ENCODE data around the gene PLOD1.

PLOD1 gene

GRCh38 chr1:11979028-11979850 is 44.7 kb downstream of the PLOD1 start:
- DNase-seq (ENCODE audit: low read depth in 2 of 2) = no peak

DNA sequence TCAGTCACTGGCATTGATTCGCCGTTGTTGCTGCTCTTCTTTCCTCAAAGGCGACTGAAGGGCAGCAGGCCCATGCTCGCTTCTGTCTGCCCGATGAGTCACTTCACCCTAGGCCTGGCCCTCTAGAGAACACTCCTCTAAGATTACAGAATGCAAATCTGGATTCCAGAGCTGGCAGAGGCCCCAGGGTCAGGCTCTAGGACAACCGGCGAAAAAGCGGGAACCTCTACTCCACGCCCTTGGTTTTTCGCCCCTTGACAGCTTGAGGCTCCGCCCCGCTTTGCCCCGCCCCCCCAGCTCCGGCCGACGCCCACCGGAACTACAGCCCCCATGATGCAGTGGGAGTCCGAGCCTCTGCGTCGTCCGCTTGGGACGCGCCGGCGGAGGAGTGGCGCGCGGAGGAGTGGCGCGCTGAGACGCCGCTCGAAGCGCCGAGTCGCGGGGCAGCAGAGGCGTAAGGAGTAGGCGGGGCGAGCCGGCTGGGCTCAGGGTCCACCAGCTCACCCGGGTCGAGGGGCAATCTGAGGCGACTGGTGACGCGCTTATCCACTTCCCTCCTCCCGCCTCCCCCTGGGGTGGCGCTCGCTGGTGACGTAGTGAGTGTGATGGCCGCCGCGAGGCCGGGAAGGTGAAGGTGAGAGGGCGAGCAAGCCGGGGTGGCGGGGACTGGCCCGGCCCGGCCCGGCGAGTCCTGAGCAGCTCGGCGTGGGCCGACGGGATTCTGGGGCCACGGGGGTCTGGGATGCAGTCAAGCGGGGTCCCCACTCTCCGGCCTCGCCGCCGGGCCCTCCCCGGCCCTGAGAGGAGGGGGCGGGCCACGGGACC is 45.5 kb downstream of the PLOD1 start, which contains the start of gene MFN2:
MFN2 (plus strand) TSS at position 594 of the 825 bp plus-strand sequence. CDS start 8,725 bp downstream, outside the sequence.
- peak; percentile 85 to 87 for DNase-seq (ENCODE audit: low read depth in 2 of 2)

GRCh38 chr1:11980676-11980972 is 46.1 kb downstream of the PLOD1 start:
- DNase-seq (ENCODE audit: low read depth in 2 of 2) = peak in 1 of 2 donors; percentile 2

DNA sequence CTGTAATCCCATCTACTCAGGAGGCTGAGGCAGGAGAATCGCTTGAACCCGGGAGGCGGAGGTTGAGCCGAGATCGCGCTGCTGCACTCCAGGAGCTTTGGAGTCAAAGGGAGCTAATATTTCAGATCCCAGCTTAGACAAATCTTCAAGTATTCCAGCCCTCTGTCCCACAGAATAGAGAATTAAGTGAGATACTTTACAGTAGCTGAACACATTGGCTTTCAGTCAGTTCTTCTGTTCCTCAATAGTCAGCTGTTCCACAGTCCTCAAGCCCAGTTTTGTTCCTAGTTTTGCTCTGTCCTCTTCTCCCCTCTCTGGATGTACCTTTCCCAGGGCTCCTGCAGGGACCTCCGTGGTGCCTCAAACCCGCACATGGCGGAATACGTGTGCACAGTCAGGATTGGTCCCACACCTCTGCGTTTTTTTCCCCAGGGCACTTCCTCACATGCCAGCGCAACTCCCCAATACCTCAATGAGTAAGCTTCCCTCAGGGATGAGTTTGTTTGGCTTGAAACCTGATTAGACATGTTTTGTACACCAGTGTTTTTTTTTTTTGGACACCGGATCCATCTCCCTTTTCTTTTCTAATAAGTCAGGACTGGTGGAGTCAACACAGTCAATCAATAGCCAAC is 47.0 kb downstream of the PLOD1 start:
- DNase-seq (ENCODE audit: low read depth in 2 of 2) = no peak

DNA sequence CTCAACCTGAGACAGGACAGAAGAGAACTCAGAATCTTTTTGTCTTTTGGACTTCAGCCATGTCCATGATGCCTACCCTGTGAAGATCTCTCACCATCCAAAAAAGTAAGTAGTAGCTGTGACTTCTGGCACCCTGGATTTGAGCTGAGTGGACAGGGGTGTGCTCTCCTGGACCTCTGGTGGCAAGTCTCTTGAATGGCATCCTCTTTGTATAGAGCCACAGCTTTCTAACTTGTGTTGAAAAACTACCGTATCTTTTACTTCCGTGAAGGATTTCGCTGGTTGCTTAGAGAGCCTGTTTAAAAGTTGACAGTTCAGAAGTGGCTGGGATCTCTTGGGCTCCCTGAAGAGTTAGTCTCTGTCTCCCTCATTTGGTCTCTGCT is 47.5 kb downstream of the PLOD1 start:
- DNase-seq (ENCODE audit: low read depth in 2 of 2) = no peak

DNA sequence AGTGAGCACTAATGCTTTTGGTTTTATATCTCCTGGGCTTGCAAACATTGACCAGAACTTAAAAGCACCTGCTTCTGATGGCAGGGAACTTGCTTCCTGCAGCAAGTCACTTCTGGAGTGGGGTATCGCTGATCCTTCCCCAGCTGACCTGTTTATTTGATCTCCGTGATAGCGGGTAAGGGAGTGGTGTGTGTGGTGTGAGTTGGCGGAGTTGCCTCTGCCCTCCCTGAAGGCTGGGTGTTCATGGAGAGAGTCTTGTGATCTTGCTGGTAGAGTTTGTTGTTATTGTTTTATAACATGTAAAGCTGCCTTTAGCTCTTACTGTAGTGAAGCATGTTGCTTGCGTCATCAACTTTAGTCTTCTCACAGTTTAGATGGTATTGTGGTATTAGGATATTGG is 49.6 kb downstream of the PLOD1 start:
- no peak for DNase-seq (ENCODE audit: low read depth in 2 of 2)

DNA sequence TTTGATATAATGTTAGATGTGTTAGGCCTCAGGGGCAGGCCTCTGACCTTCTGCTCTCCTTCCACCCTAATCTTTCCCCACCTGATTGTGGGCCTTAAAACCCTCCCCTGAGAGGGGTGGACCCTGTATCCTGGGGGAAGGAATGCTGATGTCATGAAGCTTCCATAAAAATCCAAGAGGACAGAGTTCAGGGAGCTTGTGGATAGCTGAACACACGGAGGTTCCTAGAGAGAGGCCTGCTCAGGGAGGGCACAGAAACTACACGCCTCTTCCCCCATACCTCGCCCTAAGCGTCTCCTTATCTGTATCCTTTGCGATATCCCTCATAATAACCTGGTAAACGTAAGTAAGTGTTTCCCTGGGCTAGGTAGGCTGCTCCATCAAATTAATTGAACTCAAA is 50.1 kb downstream of the PLOD1 start:
- no peak for DNase-seq (ENCODE audit: low read depth in 2 of 2)

DNA sequence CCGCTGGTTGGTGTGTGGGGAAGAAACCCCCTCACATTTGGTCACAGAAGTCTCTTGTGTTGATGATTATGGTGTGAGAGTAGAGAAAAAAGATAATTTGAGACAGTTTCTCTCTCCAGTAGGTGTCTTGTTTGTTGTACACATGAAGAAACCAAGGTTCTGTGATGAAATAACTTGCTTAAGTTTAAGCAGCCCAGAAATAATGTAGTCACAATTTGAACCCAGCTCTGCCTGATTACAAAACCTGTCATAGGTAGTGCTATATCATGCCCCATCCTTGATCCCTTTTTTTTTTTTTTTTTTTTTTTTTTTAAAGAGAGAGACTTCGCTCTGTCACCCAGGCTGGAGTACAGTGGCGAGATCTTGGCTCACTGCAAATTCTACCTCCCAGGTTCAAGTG is 50.7 kb downstream of the PLOD1 start:
- no peak for DNase-seq (ENCODE audit: low read depth in 2 of 2)

- no peak for DNase-seq (ENCODE audit: low read depth in 2 of 2)
Observed at GRCh38 chr1:11985851-11986250, 51.3 kb downstream of the PLOD1 start.

DNA sequence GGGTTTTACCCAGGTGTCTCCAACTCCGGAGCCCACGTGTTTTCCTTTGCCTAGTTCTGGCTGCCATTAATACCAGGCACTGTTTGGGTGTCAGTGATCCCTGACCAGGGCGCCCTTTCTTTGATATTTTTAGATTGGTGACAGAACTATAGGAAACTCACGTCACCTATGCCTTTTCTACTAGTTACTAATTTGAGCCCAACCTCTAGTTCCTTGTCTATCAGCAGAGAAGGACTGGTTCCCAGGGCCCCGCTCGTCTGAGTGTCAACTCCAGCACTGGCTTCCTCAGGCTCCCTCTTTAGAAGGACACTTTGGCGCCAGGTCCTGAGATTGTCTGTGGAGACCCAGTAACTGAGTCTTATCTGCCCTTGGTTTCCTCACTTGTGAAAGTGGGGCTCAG is 55.2 kb downstream of the PLOD1 start:
- DNase-seq (ENCODE audit: low read depth in 2 of 2) = no peak

DNA sequence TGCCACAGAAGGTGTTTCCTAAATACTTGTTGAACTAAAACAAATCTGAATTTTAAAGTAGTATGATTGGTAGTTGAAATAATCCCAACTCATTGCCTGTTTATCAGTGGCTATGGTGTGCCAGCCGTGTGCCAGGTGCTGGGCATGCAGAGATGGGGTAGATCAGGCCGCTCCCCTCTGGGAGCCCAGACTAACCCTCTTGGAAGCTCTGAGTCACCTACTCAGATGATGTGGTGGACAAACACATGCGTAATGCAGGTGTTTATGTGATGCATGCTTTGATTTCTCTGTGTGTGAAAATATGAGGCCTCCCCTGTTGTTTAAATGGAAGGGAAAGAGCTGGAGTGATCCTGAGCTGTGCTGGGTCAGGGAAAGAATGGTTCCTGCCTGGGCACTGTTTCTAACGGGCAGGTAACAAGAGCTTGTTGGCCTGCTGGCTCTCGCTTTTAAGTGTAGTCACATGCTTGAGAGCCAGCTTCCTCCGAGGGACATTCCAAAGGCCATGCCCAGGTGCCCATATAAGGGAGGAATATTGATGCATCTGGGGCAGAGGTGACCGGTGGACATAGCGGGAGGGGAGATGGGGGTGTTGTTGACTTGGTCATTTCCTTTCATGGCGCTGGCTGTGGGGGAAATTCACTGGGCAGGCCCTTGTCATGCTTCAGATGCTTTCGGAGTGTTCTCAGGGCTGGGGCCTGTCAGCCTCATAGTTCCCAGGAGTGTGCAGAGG is 56.0 kb downstream of the PLOD1 start:
- DNase-seq (ENCODE audit: low read depth in 2 of 2) = no peak

GRCh38 chr1:11991969-11992676 is 57.6 kb downstream of the PLOD1 start:
- no peak for DNase-seq (ENCODE audit: low read depth in 2 of 2)

DNA sequence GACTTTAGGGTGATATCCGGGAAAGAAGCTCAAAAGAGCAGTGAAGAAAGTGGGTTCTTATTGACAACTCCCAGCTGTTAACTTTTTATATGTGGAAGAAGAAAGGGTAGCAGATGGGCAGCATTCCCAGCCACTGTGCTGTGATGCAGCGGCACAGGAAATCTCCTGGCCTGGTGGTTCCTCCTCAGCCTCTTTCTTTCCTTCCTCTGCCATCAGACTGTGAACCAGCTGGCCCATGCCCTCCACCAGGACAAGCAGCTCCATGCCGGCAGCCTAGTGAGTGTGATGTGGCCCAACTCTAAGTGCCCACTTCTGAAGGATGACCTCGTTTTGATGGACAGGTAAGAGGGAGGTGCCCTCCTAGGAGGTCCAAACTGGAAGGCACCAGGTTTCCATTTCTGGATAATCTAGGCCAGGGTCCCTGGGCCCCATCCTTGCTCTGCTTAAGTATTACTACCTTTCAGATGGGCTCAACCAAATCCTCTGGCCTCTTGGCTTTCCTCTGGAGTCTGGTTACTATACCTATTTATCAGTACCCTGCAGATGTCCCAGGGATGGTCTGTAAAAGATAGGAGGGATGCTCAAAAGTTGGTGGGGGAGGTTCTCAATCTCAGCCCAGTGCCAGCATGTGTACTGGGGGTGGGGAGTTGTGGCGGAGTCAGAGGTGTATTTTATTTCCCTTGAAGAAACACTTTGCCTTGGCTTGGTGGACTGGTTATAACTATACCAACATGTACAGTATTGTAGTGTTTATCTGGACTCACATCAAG is 62.7 kb downstream of the PLOD1 start:
- DNase-seq (ENCODE audit: low read depth in 2 of 2) = no peak

GRCh38 chr1:11998636-11999035 is 64.1 kb downstream of the PLOD1 start:
- DNase-seq (ENCODE audit: low read depth in 2 of 2) = no peak

DNA sequence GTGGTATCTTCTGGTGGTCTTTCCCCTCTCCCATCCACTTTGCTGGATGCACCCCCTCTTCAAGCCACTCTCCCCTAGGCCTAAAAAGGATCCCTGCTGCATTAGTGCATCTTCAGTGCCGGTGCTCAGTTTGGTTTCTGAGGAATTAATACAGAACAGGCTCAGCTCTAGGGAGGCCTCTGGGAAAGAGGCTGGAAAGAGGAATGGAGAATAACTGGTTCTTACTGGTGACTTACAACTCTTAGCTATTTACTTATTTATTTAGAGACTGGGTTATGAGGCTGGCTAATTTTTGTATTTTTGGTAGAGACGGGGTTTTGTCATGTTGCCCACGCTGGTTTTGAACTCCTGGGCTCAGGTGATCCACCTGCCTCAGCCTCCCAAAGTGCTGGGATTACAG is 64.7 kb downstream of the PLOD1 start:
- no peak for DNase-seq (ENCODE audit: low read depth in 2 of 2)

GRCh38 chr1:12001249-12001917 is 66.9 kb downstream of the PLOD1 start:
- DNase-seq (ENCODE audit: low read depth in 2 of 2) = peak in 1 of 2 donors; percentile 10

DNA sequence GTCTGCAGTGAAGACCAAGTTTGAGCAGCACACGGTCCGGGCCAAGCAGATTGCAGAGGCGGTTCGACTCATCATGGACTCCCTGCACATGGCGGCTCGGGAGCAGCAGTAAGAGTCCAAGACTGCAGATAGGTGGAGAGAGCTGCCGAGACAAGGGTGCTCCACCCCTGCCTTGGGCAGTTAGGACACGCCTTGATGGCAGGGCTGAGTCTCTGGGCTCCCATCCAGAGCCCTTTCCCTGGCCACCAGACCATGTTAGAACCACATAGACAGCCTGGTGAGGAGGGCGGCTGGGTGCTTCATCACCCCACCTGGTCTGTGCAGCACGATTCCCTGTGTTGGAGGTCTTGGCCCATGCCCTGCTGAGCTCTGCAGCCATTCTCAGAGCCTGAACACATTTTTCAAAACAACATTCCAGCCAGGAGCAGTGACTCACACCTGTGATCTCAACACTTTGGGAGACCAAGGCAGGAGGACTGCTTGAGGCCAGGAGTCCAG is 67.5 kb downstream of the PLOD1 start:
- no peak for DNase-seq (ENCODE audit: low read depth in 2 of 2)

DNA sequence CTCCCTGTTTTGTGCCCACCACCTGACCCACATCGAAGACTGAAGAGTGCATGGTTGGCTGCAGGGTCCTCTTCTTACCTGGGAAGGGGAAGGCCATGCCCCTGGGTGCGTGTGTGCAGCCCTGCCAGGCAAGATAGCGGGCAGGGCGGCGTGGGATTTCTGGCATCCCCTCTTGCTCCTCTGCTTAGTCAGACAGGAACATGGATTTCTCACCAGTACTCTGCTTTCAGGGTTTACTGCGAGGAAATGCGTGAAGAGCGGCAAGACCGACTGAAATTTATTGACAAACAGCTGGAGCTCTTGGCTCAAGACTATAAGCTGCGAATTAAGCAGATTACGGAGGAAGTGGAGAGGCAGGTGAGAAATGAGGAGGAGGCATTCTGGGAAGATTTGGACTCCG is 69.2 kb downstream of the PLOD1 start:
- DNase-seq (ENCODE audit: low read depth in 2 of 2) = no peak

GRCh38 chr1:12005488-12006166 is 71.1 kb downstream of the PLOD1 start:
- DNase-seq (ENCODE audit: low read depth in 2 of 2) = no peak

Measured in stimulated activated CD8-positive, alpha-beta memory T cell treated with anti-CD3 and anti-CD28 coated beads, Interleukin-7, amount 100 ng/mL, for 1 hour (primary cell).